GM12878 (cell line): ENCODE measurements around the gene VPS8. TPM values are rescaled to one million over a fixed set of nuclear protein-coding genes. Genes with fewer than 3 reads are reported as not detected.

Experiments used
- ATAC-seq: fragments of 200-7000 bp; cut with Tn5 transposase; 3 replicates; pipeline ENCODE4 v1.9.1; 2020; ENCODE audit warnings: mild to moderate bottlenecking, moderate library complexity
- BruUV-seq: library from RNA; stranded (reverse); fragments of 400-500 nt; replicated peaks from 2 replicates; lab custom pipeline; 2021; lab: Mats Ljungman, UMichigan
- CTCF ChIA-PET: fragments of 300-600 bp; sonication (Branson Sonifier 250); formaldehyde crosslinking; extraction: SDS; loops from one replicate; lab custom pipeline; 2021; ENCODE audit warnings: inconsistent platforms; lab: Yijun Ruan, JAX
- POLR2A ChIA-PET: fragments of 350-600 bp; formaldehyde crosslinking; extraction: SDS; loops from one replicate; lab custom pipeline; 2021; ENCODE audit warnings: inconsistent platforms; lab: Charles Lee
- RAD21 ChIA-PET: fragments of 300-600 bp; sonication (Branson Sonifier 250); formaldehyde crosslinking; loops from one replicate; lab custom pipeline; 2023; ENCODE audit warnings: antibody characterized with exemption; ENCODE audit not compliant: unreplicated experiment; lab: Charles Lee
- SMC1A ChIA-PET: fragments of 300-600 bp; sonication (Branson Sonifier 250); formaldehyde crosslinking; loops from one replicate; lab custom pipeline; 2023; ENCODE audit not compliant: unreplicated experiment, uncharacterized antibody; lab: Charles Lee
- DNase-seq: peaks from one replicate; pipeline ENCODE4 v3.0.0-alpha.2; 2011; ENCODE audit warnings: low read depth, low spot score
- FAIRE-seq: peaks from 3 replicates; lab custom pipeline; 2011; peaks lifted over from hg19 to GRCh38; lab: Jason Lieb, UNC
- H2AFZ ChIP-seq: 2 replicates; pipeline ENCODE4 v1.6.0; 2011; ENCODE audit warnings: low read depth, low read length, control low read depth; ENCODE audit not compliant: control insufficient read depth
- H3K27ac ChIP-seq: 2 replicates; pipeline ENCODE4 v1.5.1; 2011; ENCODE audit warnings: control low read depth; ENCODE audit not compliant: control insufficient read depth, insufficient read depth
- H3K27me3 ChIP-seq, 2 experiments: replicated peaks in 1 of 2; 2 replicates each; pipeline versions ENCODE4 v1.6.0 to v1.6.1; 2011; ENCODE audit warnings: low read length in 1 of 2; ENCODE audit not compliant: control insufficient read depth in 2 of 2, insufficient read depth in 2 of 2
- H3K36me3 ChIP-seq, 2 experiments: 2 replicates each; pipeline ENCODE4 v1.5.1; 2011; ENCODE audit warnings: low read length in 1 of 2; ENCODE audit not compliant: control insufficient read depth in 2 of 2, insufficient read depth in 2 of 2
- H3K4me1 ChIP-seq: 2 replicates; pipeline ENCODE4 v1.6.1; 2011; ENCODE audit warnings: mild to moderate bottlenecking, low read length, moderate library complexity, mixed read lengths; ENCODE audit not compliant: control insufficient read depth, insufficient read depth
- H3K4me2 ChIP-seq: 2 replicates; pipeline ENCODE4 v1.6.0; 2011; ENCODE audit warnings: control low read depth; ENCODE audit not compliant: control insufficient read depth, insufficient read depth
- H3K4me3 ChIP-seq: fragments of 200-600 bp; sonication (generic); 2 replicates; pipeline ENCODE4 v1.5.1; 2016
- H3K79me2 ChIP-seq: 2 replicates; pipeline ENCODE4 v1.6.0; 2011; ENCODE audit warnings: low read length; ENCODE audit not compliant: control insufficient read depth, insufficient read depth
- H3K9ac ChIP-seq: 2 replicates; pipeline ENCODE4 v1.8.0; 2011; ENCODE audit warnings: low read length, control low read depth, mixed read lengths; ENCODE audit not compliant: control insufficient read depth, insufficient read depth
- H3K9me3 ChIP-seq: replicated peaks from 3 replicates; pipeline ENCODE4 v1.5.1; 2011; ENCODE audit warnings: mild to moderate bottlenecking, low read length; ENCODE audit not compliant: control insufficient read depth, insufficient read depth
- H4K20me1 ChIP-seq: 2 replicates; pipeline ENCODE4 v1.6.0; 2011; ENCODE audit not compliant: control insufficient read depth, insufficient read depth
- HDAC6 ChIP-seq: fragments of 200-600 bp; sonication (generic); IDR thresholded peaks from one replicate; pipeline ENCODE4 v1.8.0; 2017; ENCODE audit warnings: antibody characterized with exemption; ENCODE audit not compliant: unreplicated experiment
- MTA3 ChIP-seq: IDR thresholded peaks from 2 replicates; pipeline ENCODE4 v1.6.1; 2012; ENCODE audit warnings: low read length, inconsistent platforms, borderline replicate concordance
- POLR2AphosphoS5 ChIP-seq: IDR thresholded peaks from 2 replicates; pipeline ENCODE4 v1.6.1; 2011; ENCODE audit warnings: mild to moderate bottlenecking, low read length, inconsistent platforms
- RAD51 ChIP-seq: fragments of 450-650 bp; IDR thresholded peaks from 2 replicates; pipeline ENCODE4 v1.6.1; 2016; ENCODE audit warnings: moderate library complexity, mild to moderate bottlenecking, inconsistent platforms
- SMARCA5 ChIP-seq: fragments of 450-650 bp; IDR thresholded peaks from 2 replicates; pipeline ENCODE4 v1.6.1; 2017; ENCODE audit warnings: mild to moderate bottlenecking
- WRNIP1 ChIP-seq: IDR thresholded peaks from 2 replicates; pipeline ENCODE4 v1.6.1; 2011; ENCODE audit warnings: low read depth, low read length, improper control_type of control experiment, borderline replicate concordance
- WGBS: methylation state at CpG from one replicate; pipeline ENCODE4 v1.1.6; 2016; ENCODE audit warnings: low lambda C conversion rate; ENCODE audit not compliant: insufficient replicate concordance, insufficient coverage; ENCODE audit errors: missing lambda C conversion rate; 5-methylcytosine and 5-hydroxymethylcytosine counted together
- in situ Hi-C: fragments of 300-500 bp; cut with MboI; formaldehyde crosslinking; loops from 9 replicates; pipeline ENCODE4 v1.14.3; 2018; ENCODE audit warnings: mixed read lengths
- intact Hi-C: fragments of 100-400 bp; cut with micrococcal nuclease; formaldehyde crosslinking; loops from one replicate; pipeline ENCODE4 v1.14.2; 2022; ENCODE audit not compliant: unreplicated experiment
- polyA plus RNA-seq, 11 experiments: library from polyadenylated mRNA; depleted of rRNA in 4 of 11; unstranded in 6 of 11; stranded (reverse) in 5 of 11; fragments of >200 nt; fragmentation: Nextera tagmentation in 4 of 11; fragmentation: Illumina TruSeq in 1 of 11; extraction: Ambion mirVana in 4 of 11; extraction: Trizol in 1 of 11; gene quantifications; 1 replicate in 1 of 11; 2 replicates in 10 of 11; pipeline versions ENCODE4 v1.2.1 to v1.2.3, GENCODE V29; 2011 to 2016; ENCODE audit warnings: inconsistent platforms in 2 of 11, missing spikeins in 2 of 11, low read depth in 1 of 11
- total RNA-seq, 4 experiments: library from RNA; depleted of rRNA in 3 of 4; stranded (reverse); fragments of >200 nt in 3 of 4; fragmentation: Illumina TruSeq in 1 of 4; extraction: Trizol in 1 of 4; gene quantifications; 2 replicates each; pipeline versions ENCODE4 v1.2.1 to v1.2.3, GENCODE V29; 2013 to 2021
- TF ChIP-seq, protein P1 (sequence below): fragments of 450-650 bp; IDR thresholded peaks from 2 replicates; pipeline ENCODE4 v1.6.1; 2016; ENCODE audit warnings: mild to moderate bottlenecking, moderate library complexity, borderline replicate concordance

The VPS8 gene
- total and polyA plus RNA-seq, 10 of the 15 experiments (the other 5 are each of a cell fraction or from before 2014, with no cell fraction given) = 8.9 to 34.7 (median 20.9) TPM

DNA sequence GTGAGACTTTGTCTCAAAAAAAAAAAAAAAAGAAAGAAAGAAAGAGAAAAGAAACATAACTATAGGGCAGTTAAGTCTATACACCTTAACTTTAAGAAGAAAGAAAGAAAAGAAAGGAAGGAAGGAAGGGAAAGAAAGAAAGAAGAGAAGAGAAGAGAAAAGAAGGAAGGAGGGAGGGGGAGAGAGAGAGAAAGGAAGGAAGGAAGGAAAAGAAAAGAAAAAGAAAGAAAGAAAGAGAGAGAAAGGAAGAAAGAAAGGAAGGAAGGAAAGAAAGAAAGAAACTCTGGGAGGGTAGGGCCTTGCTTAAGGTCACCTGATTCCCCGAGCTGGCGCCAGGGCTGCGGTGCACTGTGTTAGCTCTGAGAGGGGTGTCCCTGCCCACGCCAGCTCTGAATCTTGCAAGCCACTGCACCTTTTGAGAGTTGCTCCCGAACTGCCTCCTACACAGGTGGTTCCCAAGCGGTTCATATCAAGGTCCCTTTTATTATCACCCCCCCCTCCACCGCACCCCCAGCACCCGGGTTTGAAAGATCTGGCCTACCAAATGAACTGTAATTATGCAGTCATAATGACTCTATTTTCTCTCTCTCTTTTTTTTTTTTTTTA, 39.2 kb upstream of the VPS8 start:
- H3K9me3 ChIP-seq = no peaks in the 10 kb centered on the region
- FAIRE-seq (no peak), DNase-seq (no peak), ATAC-seq (no peak)
- no peaks in the 10 kb centered on the region; a peak in 1 of 4 replicates for H3K27me3 ChIP-seq
- no peak overlapping the region for H3K4me2 ChIP-seq
- no peaks in the 10 kb centered on the region for H3K79me2 ChIP-seq
- ChIA-PET SMC1A (interaction anchor here (1.3 kb wide), 1 partner anchor 211 kb away, joined by 3 read pairs; the partner anchor contains the start of gene EPHB3), CTCF (interaction anchor here (4.7 kb wide), 1 partner anchor 212 kb away, joined by 20 read pairs; the partner anchor contains the start of gene EPHB3), POLR2A (no interaction called here), RAD21 (no interaction called here)
- no peaks in the 10 kb centered on the region for H3K36me3 ChIP-seq
- no peak overlapping the region for H3K4me3 ChIP-seq
- no TSS peak for BruUV-seq
- no peaks in the 10 kb centered on the region for H4K20me1 ChIP-seq
- intact Hi-C loops = no loop called here
- no peak overlapping the region for H3K9ac ChIP-seq
- no peak overlapping the region for H3K27ac ChIP-seq
- TF ChIP-seq WRNIP1 = no peak
- no peak for TF ChIP-seq SMARCA5
- no peak for TF ChIP-seq MTA3
- no peak for TF ChIP-seq POLR2AphosphoS5
- TF ChIP-seq HDAC6 = no peak
- TF ChIP-seq, protein P1, sequence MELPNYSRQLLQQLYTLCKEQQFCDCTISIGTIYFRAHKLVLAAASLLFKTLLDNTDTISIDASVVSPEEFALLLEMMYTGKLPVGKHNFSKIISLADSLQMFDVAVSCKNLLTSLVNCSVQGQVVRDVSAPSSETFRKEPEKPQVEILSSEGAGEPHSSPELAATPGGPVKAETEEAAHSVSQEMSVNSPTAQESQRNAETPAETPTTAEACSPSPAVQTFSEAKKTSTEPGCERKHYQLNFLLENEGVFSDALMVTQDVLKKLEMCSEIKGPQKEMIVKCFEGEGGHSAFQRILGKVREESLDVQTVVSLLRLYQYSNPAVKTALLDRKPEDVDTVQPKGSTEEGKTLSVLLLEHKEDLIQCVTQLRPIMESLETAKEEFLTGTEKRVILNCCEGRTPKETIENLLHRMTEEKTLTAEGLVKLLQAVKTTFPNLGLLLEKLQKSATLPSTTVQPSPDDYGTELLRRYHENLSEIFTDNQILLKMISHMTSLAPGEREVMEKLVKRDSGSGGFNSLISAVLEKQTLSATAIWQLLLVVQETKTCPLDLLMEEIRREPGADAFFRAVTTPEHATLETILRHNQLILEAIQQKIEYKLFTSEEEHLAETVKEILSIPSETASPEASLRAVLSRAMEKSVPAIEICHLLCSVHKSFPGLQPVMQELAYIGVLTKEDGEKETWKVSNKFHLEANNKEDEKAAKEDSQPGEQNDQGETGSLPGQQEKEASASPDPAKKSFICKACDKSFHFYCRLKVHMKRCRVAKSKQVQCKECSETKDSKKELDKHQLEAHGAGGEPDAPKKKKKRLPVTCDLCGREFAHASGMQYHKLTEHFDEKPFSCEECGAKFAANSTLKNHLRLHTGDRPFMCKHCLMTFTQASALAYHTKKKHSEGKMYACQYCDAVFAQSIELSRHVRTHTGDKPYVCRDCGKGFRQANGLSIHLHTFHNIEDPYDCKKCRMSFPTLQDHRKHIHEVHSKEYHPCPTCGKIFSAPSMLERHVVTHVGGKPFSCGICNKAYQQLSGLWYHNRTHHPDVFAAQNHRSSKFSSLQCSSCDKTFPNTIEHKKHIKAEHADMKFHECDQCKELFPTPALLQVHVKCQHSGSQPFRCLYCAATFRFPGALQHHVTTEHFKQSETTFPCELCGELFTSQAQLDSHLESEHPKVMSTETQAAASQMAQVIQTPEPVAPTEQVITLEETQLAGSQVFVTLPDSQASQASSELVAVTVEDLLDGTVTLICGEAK = no peak
- no peak for TF ChIP-seq RAD51
- 43% methylated on average over 5 of the region's 8 CpGs for WGBS
- no peak overlapping the region for H2AFZ ChIP-seq
- in situ Hi-C loops = no loop called here
- H3K4me1 ChIP-seq = no peaks in the 10 kb centered on the region
